A549 treated with DMSO at 1 μM for 4 hours (cell line): Measurements from ENCODE around the gene ZNF777. TPM values are rescaled to one million over a fixed set of nuclear protein-coding genes. Genes with fewer than 3 reads are reported as not detected.

Experiments used
- total RNA-seq: library from RNA; stranded (reverse); fragments of 200-300 nt; extraction: Qiagen RNA extraction; gene quantifications from 5 replicates; pipeline ENCODE4 v1.2.3, GENCODE V29; 2022; ENCODE audit warnings: low read depth

Gene ZNF777
- 16.1 to 21.5 TPM (median 18.6 TPM) in 5 replicates for total RNA-seq

DNA sequence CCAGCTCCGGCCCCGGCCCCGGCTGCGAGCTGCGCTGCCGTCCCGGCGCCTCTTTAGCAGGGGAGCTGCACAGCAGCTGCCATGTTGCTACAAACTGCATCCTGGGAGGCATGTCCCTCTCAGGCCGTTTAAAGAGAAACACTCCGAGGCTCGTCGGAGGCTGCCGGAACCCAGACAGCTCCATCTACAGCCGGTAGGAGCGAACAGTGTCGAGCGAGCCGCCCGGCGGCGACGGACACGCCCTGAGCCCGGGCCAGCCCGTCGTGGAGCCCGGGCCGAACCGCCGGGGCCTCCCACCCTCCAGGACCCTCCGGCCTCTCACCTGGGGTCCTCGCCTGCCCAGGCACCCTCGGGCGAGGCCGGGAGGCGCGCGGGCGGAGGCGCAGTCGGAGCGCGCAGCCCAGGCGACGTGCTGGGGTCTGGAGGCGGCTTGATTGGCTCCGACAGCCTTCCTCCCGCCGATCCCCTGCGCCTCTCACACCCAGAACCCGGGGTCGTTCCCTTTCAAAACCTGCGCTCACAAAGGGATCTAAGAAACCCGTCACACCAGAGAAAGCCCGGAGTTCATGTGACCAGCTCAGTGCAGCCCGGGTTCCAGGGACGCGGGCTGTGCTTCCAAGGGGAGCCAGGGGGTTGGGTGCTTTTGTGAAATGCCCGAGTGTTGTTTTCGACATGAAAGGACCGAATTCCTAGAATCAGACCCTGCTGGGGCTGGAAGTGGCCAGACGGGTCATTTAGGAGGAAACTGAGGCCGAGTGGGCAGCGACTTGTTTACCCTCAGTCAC, at the start of gene ZNF777:
Gene ZNF777 (minus strand): TSS at position 570 of the 785 bp plus-strand sequence. CDS start 5,040 bp downstream, outside the sequence.

DNA sequence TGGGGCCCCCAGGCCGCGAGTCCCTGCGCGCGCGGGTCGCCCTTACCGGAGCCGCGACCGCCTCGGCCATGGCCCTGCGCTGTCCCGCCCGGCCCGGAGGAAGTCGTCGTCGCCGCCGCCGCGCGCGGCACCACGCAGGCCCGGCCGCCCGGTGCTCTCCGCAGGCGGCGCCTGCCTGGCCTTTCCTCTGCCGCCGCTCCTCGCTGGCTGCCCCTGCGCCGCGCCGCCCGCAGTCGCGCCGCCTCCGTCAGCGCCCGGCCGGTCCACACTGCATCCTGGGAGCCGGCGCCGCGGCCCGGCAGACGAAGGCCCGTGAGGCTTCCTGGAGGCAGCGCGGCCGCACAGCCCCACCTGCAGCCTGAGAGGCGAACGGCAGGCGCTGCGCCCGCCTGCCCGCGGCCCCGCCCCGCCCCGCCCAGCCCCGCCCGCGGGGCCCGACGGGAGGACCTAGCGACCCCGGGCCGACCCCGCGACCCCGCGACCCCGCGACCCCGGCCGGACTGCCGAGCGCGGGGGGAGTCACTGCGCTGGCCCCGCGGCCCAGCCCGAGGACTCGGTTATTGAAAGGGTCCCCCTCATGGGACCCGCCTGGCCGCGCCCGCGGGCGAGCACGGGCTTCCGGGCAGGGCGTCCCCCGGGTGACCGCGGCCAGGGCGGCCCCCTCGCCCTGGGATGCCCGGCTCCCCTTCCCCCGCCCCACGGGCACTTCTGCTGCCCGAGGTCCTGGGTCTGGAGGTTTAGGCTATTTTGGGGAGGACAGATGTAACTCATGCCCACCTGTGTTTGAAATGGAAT, 36.8 kb upstream of the ZNF777 start, which contains the start of gene ZNF746:
Gene ZNF746 (minus strand): TSS at position 343 of the 795 bp plus-strand sequence. CDS start 273 bp downstream, at position 70.

Other genes with a start within 250 kb of the ZNF777 start
- 11.5 to 15.0 TPM (median 12.8 TPM) in 5 replicates for gene ZNF212, start 221.4 kb downstream of the ZNF777 start, total RNA-seq
- gene ZNF783, start 198.9 kb downstream of the ZNF777 start, total RNA-seq: 5.6 to 7.6 TPM (median 6.5 TPM) in 5 replicates
- 16.9 to 19.4 TPM (median 18.1 TPM) in 5 replicates for gene ZNF746, start 36.7 kb upstream of the ZNF777 start, total RNA-seq